GM20431 (cell line): ENCODE data around the gene LTC4S.
"Not testable (repeated sequence)": the region's sequence is repeated elsewhere in the genome, so short reads cannot be mapped to it uniquely, and the experiment has no call there.

Experiments
- in situ Hi-C: fragments of 300-500 bp; cut with MseI, MboI; formaldehyde crosslinking; loops from one replicate; pipeline ENCODE4 v1.15.0; 2020; ENCODE audit warnings: low sequenced_read_pairs; ENCODE audit not compliant: unreplicated experiment

The LTC4S gene

GRCh38 chr5:179793468-179794139, at the start of gene LTC4S:
LTC4S (plus strand) TSS chr5:179793986; CDS start chr5:179794081, 95 bp downstream.
- in situ Hi-C loops: no loop called here

- in situ Hi-C loops: not testable (repeated sequence)
Observed at GRCh38 chr5:179744106-179744505, 49.7 kb upstream of the LTC4S start.

GRCh38 chr5:179746872-179747271, 46.9 kb upstream of the LTC4S start:
- in situ Hi-C loops: no loop called here

- in situ Hi-C loops: no loop called here
Observed at GRCh38 chr5:179747811-179748210, 46.0 kb upstream of the LTC4S start.

- in situ Hi-C loops: no loop called here
Observed at GRCh38 chr5:179749857-179750508, 43.8 kb upstream of the LTC4S start.

- in situ Hi-C loops: no loop called here
Observed at GRCh38 chr5:179753971-179754370, 39.8 kb upstream of the LTC4S start.

- in situ Hi-C loops: no loop called here
Observed at GRCh38 chr5:179755022-179755421, 38.8 kb upstream of the LTC4S start.

GRCh38 chr5:179758955-179759354, 34.8 kb upstream of the LTC4S start:
- in situ Hi-C loops: no loop called here

- in situ Hi-C loops: no loop called here
Observed at GRCh38 chr5:179759581-179760551, 33.9 kb upstream of the LTC4S start.

- in situ Hi-C loops: no loop called here
Observed at GRCh38 chr5:179762079-179762780, 31.6 kb upstream of the LTC4S start.

GRCh38 chr5:179762781-179763176, 31.0 kb upstream of the LTC4S start:
- in situ Hi-C loops: no loop called here

GRCh38 chr5:179763215-179763945, 30.4 kb upstream of the LTC4S start:
- in situ Hi-C loops: no loop called here

- in situ Hi-C loops: no loop called here
Observed at GRCh38 chr5:179764056-179764455, 29.7 kb upstream of the LTC4S start.

- in situ Hi-C loops: no loop called here
Observed at GRCh38 chr5:179765400-179765799, 28.4 kb upstream of the LTC4S start.

GRCh38 chr5:179766021-179766725, 27.6 kb upstream of the LTC4S start:
- in situ Hi-C loops: no loop called here

GRCh38 chr5:179766726-179767455, 26.9 kb upstream of the LTC4S start:
- in situ Hi-C loops: no loop called here

- in situ Hi-C loops: no loop called here
Observed at GRCh38 chr5:179767496-179768100, 26.2 kb upstream of the LTC4S start.
